H9 (cell line): ENCODE results near the gene ACOT11. TPM values are rescaled to one million over a fixed set of nuclear protein-coding genes. Genes with fewer than 3 reads are reported as not detected.
A peak's percentile ranks its signal among the peaks of the same experiment; 100 is the strongest.

Experiments used
- DNase-seq: peaks from one replicate; pipeline ENCODE4 v3.0.0-alpha.2; 2017
- H2AFZ ChIP-seq: one replicate; pipeline ENCODE4 v1.6.1; 2013; ENCODE audit warnings: mild to moderate bottlenecking, low read length, control low read depth, moderate library complexity
- H2AK5ac ChIP-seq: 2 replicates; pipeline ENCODE4 v1.6.1; 2013; ENCODE audit warnings: low read length, control low read depth, mixed read lengths; ENCODE audit not compliant: insufficient read length
- H2BK120ac ChIP-seq: one replicate; pipeline ENCODE4 v1.6.1; 2013; ENCODE audit warnings: low read depth, mild to moderate bottlenecking, low read length, control low read depth, inconsistent platforms; ENCODE audit not compliant: poor library complexity, severe bottlenecking
- H2BK12ac ChIP-seq: 2 replicates; pipeline ENCODE4 v1.6.1; 2013; ENCODE audit warnings: low read length, control low read depth, mixed read lengths, low read depth; ENCODE audit not compliant: insufficient read length
- H2BK15ac ChIP-seq: 2 replicates; pipeline ENCODE4 v1.6.1; 2013; ENCODE audit warnings: low read depth, low read length, control low read depth
- H2BK20ac ChIP-seq: one replicate; pipeline ENCODE4 v1.6.1; 2013; ENCODE audit warnings: low read depth, mild to moderate bottlenecking, low read length, control low read depth, inconsistent platforms; ENCODE audit not compliant: poor library complexity, severe bottlenecking
- H2BK5ac ChIP-seq: 2 replicates; pipeline ENCODE4 v1.6.1; 2013; ENCODE audit warnings: low read length, control low read depth, mixed read lengths; ENCODE audit not compliant: insufficient read length
- H3K14ac ChIP-seq: 2 replicates; pipeline ENCODE4 v1.6.1; 2013; ENCODE audit warnings: low read length, control low read depth; ENCODE audit not compliant: insufficient read depth
- H3K18ac ChIP-seq: 2 replicates; pipeline ENCODE4 v1.6.1; 2013; ENCODE audit warnings: low read depth, mild to moderate bottlenecking, mixed read lengths, low read length, control low read depth; ENCODE audit not compliant: insufficient read length
- H3K23ac ChIP-seq: 2 replicates; pipeline ENCODE4 v1.6.1; 2013; ENCODE audit warnings: low read length, control low read depth, mixed read lengths, low read depth; ENCODE audit not compliant: insufficient read length
- H3K23me2 ChIP-seq: 2 replicates; pipeline ENCODE4 v1.6.1; 2013; ENCODE audit warnings: low read depth, mild to moderate bottlenecking, mixed read lengths, low read length, control low read depth; ENCODE audit not compliant: insufficient read length, poor library complexity, severe bottlenecking
- H3K27ac ChIP-seq: 2 replicates; pipeline ENCODE4 v1.5.1; 2013; ENCODE audit warnings: low read length, control low read depth, mixed read lengths, low read depth; ENCODE audit not compliant: insufficient read length
- H3K27me3 ChIP-seq: 2 replicates; pipeline ENCODE4 v1.6.1; 2013; ENCODE audit warnings: low read length, control low read depth, inconsistent platforms; ENCODE audit not compliant: insufficient read depth
- H3K4ac ChIP-seq: 2 replicates; pipeline ENCODE4 v1.6.1; 2013; ENCODE audit warnings: low read depth, mild to moderate bottlenecking, control low read depth, inconsistent platforms, low read length, moderate library complexity
- H3K4me1 ChIP-seq: 2 replicates; pipeline ENCODE4 v1.6.1; 2013; ENCODE audit warnings: low read length, control low read depth, inconsistent platforms; ENCODE audit not compliant: insufficient read depth
- H3K4me2 ChIP-seq: 2 replicates; pipeline ENCODE4 v1.6.1; 2013; ENCODE audit warnings: low read length, control low read depth, mixed read lengths; ENCODE audit not compliant: insufficient read length, insufficient read depth
- H3K56ac ChIP-seq: 2 replicates; pipeline ENCODE4 v1.6.1; 2013; ENCODE audit warnings: low read depth, mild to moderate bottlenecking, mixed read lengths, low read length, control low read depth; ENCODE audit not compliant: insufficient read length
- H3K79me1 ChIP-seq: 2 replicates; pipeline ENCODE4 v1.6.1; 2013; ENCODE audit warnings: low read depth, mild to moderate bottlenecking, moderate library complexity, low read length, control low read depth, inconsistent platforms; ENCODE audit not compliant: insufficient read depth, poor library complexity, severe bottlenecking
- H3K79me2 ChIP-seq: 2 replicates; pipeline ENCODE4 v1.6.1; 2013; ENCODE audit warnings: low read length, control low read depth, inconsistent platforms; ENCODE audit not compliant: insufficient read depth
- H3K9ac ChIP-seq: 2 replicates; pipeline ENCODE4 v1.6.1; 2013; ENCODE audit warnings: low read length, control low read depth, mixed read lengths; ENCODE audit not compliant: insufficient read length; ENCODE audit errors: extremely low read depth
- H3K9me3 ChIP-seq: one replicate; pipeline ENCODE4 v1.6.1; 2013; ENCODE audit warnings: low read depth, low read length, inconsistent platforms; ENCODE audit not compliant: control insufficient read depth
- H3T11ph ChIP-seq: one replicate; pipeline ENCODE4 v1.6.1; 2013; ENCODE audit warnings: mild to moderate bottlenecking, low read length, control low read depth, inconsistent platforms
- H4K20me1 ChIP-seq: one replicate; pipeline ENCODE4 v1.6.1; 2013; ENCODE audit not compliant: control insufficient read depth, insufficient read length, insufficient read depth
- H4K5ac ChIP-seq: 2 replicates; pipeline ENCODE4 v1.6.1; 2013; ENCODE audit warnings: low read depth, mild to moderate bottlenecking, mixed read lengths, low read length, control low read depth; ENCODE audit not compliant: insufficient read length
- H4K8ac ChIP-seq: replicated peaks from 2 replicates; pipeline ENCODE4 v1.6.1; 2013; ENCODE audit warnings: low read length, control low read depth, mixed read lengths, low read depth; ENCODE audit not compliant: insufficient read length
- H4K91ac ChIP-seq: 2 replicates; pipeline ENCODE4 v1.6.1; 2013; ENCODE audit warnings: low read depth, mild to moderate bottlenecking, moderate library complexity, mixed read lengths, low read length, control low read depth; ENCODE audit not compliant: insufficient read length
- H3K27ac Mint-ChIP-seq, 3 experiments: 2 replicates in 2 of 3; 3 replicates in 1 of 3; pipeline ENCODE4 v1.8.0; 2020 to 2021; ENCODE audit warnings: mixed read lengths in 3 of 3, mild to moderate bottlenecking in 1 of 3, moderate library complexity in 1 of 3
- H3K27me3 Mint-ChIP-seq: 2 replicates; pipeline ENCODE4 v1.8.0; 2021; ENCODE audit warnings: low read depth, mild to moderate bottlenecking, moderate library complexity, mixed read lengths
- H3K36me3 Mint-ChIP-seq, 3 experiments: 2 replicates in 2 of 3; 3 replicates in 1 of 3; pipeline ENCODE4 v1.8.0; 2020 to 2021; ENCODE audit warnings: low read depth in 3 of 3, mixed read lengths in 3 of 3; ENCODE audit not compliant: insufficient read depth in 1 of 3
- H3K4me1 Mint-ChIP-seq, 2 experiments: 2 replicates each; pipeline ENCODE4 v1.8.0; 2020; ENCODE audit warnings: mixed read lengths in 2 of 2
- H3K4me3 Mint-ChIP-seq, 2 experiments: 2 replicates in 1 of 2; 3 replicates in 1 of 2; pipeline ENCODE4 v1.8.0; 2020 to 2021; ENCODE audit warnings: mild to moderate bottlenecking in 2 of 2, mixed read lengths in 2 of 2, moderate library complexity in 1 of 2
- H3K9me3 Mint-ChIP-seq, 2 experiments: 2 replicates in 1 of 2; 3 replicates in 1 of 2; pipeline ENCODE4 v1.8.0; 2020; ENCODE audit warnings: mild to moderate bottlenecking in 2 of 2, mixed read lengths in 2 of 2, moderate library complexity in 1 of 2
- WGBS: extraction: QIAGEN DNeasy Blood & Tissue Kit; methylation state at CpG from one replicate; pipeline ENCODE4 v1.1.7; 2013; ENCODE audit warnings: missing lambda C conversion rate, low lambda C conversion rate, mixed read lengths; ENCODE audit not compliant: insufficient read length; ENCODE audit errors: extremely low coverage; 5-methylcytosine and 5-hydroxymethylcytosine counted together
- total RNA-seq: library from RNA; stranded (reverse); gene quantifications from 2 replicates; pipeline ENCODE4 v1.2.1, GENCODE V29; 2021
- TF ChIP-seq, protein P1 (sequence below): fragments of 200-600 bp; sonication (generic); conservative IDR thresholded peaks from 3 replicates; pipeline ENCODE4 v1.8.0; 2021; ENCODE audit warnings: antibody characterized with exemption, mild to moderate bottlenecking

The ACOT11 gene
- total RNA-seq, 1 experiment from 2014 or later = 4.0 TPM

DNA sequence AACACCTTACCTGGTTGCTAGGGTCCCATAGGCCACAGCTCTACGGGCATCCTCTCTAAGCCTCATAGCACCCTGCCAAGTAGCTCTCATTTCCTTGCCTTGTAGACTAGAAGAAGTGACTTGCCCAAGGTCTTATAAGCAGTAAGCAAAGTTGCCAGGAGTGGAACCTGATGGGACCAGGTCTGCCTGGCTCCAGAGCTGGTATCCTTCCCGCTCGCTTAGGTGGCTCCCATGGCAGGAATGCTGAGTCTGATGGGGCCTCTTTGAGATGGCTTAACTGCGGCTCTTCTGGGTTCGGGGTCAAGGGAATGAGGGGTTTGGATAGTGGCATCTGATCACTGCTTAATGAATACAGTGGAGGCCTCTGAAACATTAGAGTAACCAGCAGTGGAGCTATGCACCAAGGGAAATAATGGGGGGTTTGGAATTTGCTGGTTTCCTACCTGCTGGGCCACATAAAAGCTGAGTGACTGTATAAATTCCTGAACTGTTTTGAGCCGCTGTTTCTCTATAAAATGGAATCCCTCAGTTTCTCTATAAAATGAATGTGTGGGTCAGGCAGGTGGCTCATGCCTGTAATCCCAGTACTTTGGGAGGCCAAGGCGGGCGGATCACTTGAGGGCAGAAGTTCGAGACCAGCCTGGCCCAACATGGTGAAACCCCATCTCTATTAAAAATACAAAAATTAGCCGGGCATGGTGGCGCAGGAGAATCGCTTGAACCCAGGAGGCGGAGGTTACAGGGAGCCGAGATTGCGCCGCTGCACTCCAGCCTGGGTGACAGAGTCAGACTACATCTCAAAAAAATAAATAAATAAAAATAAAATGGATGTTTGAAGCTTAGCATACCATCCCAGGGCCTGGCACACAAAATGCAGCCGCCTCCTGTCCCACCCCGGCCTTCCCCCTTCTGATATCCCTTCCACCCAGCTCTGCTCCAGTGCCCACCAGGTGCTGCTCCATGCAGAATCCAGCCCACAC is 62.9 kb downstream of the ACOT11 start:
- Histone ChIP-seq H2AFZ (no peak overlapping the region), H2AK5ac (peak overlapping the region; percentile 6), H2BK15ac (no peak overlapping the region; the same call in 1 of the 2 replicates), H3T11ph (no peak overlapping the region), H3K9me3 (no peaks in the 10 kb centered on the region), H4K20me1 (no peaks in the 10 kb centered on the region), H3K56ac (no peak overlapping the region), H3K27me3 (no peaks in the 10 kb centered on the region), H3K14ac (peak overlapping the region; percentile 80; the same call in 1 of the 2 replicates), H4K8ac (no peak overlapping the region), H3K4ac (peak overlapping the region; percentile 5), H3K23me2 (no peaks in the 10 kb centered on the region), H2BK20ac (no peak overlapping the region), H2BK5ac (no peak overlapping the region), H3K4me1 (no peaks in the 10 kb centered on the region; the same call in 1 of the 2 replicates), H2BK12ac (peak overlapping the region; percentile 63), H3K79me2 (no peaks in the 10 kb centered on the region), H3K18ac (peak overlapping the region; percentile 80), H3K79me1 (no peaks in the 10 kb centered on the region), H3K4me2 (no peak overlapping the region), H3K27ac (no peak overlapping the region), H2BK120ac (no peak overlapping the region), H3K23ac (no peak overlapping the region), H4K5ac (no peak overlapping the region), H4K91ac (no peak overlapping the region), H3K9ac (no peak overlapping the region)
- no peak overlapping the region for H3K4me3 Mint-ChIP-seq
- DNase-seq = no peak
- no CpG with 5 or more reads among the region's 18 CpGs for WGBS
- H3K4me1 Mint-ChIP-seq = peaks cover 26 to 43% of the 10 kb centered on the region in 2 experiments
- H3K27me3 Mint-ChIP-seq = peaks cover 2% of the 10 kb centered on the region; the same call in 1 of the 2 replicates
- H3K36me3 Mint-ChIP-seq = no peaks in the 10 kb centered on the region; a peak in 1 of 7 replicates
- TF ChIP-seq, protein P1, sequence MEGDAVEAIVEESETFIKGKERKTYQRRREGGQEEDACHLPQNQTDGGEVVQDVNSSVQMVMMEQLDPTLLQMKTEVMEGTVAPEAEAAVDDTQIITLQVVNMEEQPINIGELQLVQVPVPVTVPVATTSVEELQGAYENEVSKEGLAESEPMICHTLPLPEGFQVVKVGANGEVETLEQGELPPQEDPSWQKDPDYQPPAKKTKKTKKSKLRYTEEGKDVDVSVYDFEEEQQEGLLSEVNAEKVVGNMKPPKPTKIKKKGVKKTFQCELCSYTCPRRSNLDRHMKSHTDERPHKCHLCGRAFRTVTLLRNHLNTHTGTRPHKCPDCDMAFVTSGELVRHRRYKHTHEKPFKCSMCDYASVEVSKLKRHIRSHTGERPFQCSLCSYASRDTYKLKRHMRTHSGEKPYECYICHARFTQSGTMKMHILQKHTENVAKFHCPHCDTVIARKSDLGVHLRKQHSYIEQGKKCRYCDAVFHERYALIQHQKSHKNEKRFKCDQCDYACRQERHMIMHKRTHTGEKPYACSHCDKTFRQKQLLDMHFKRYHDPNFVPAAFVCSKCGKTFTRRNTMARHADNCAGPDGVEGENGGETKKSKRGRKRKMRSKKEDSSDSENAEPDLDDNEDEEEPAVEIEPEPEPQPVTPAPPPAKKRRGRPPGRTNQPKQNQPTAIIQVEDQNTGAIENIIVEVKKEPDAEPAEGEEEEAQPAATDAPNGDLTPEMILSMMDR = no peak
- H3K27ac Mint-ChIP-seq = peak overlapping the region; percentile 89 to 94 (median 91)
- H3K9me3 Mint-ChIP-seq = no peaks in the 10 kb centered on the region; a peak in 1 of 5 replicates
